A673 (cell line): ENCODE measurements around the gene EFHD2. TPM values are rescaled to one million over a fixed set of nuclear protein-coding genes. Genes with fewer than 3 reads are reported as not detected.

Source experiments
- BruUV-seq: library from RNA; stranded (reverse); fragments of 400-500 nt; replicated peaks from 2 replicates; lab custom pipeline; 2021; lab: Mats Ljungman, UMichigan
- CTCF ChIA-PET: fragments of 300-600 bp; sonication (Branson Sonifier 250); formaldehyde crosslinking; loops from one replicate; lab custom pipeline; 2022; ENCODE audit warnings: antibody characterized with exemption; lab: Charles Lee
- POLR2A ChIA-PET: fragments of 300-600 bp; sonication (Branson Sonifier 250); formaldehyde crosslinking; loops from one replicate; lab custom pipeline; 2022; ENCODE audit warnings: antibody characterized with exemption; ENCODE audit not compliant: low non-redundant PET; lab: Charles Lee
- DNase-seq: peaks from one replicate; pipeline ENCODE4 v3.0.0-alpha.2; 2015; ENCODE audit warnings: low spot score
- H3K27ac ChIP-seq: fragments of 200-600 bp; sonication (generic); 2 replicates; pipeline ENCODE4 v1.5.1; 2016; ENCODE audit warnings: mixed run types, low read depth, mild to moderate bottlenecking, mixed read lengths, antibody characterized with exemption, low read length; ENCODE audit not compliant: poor library complexity, severe bottlenecking
- H3K27me3 ChIP-seq: fragments of 200-600 bp; sonication (generic); replicated peaks from 2 replicates; pipeline ENCODE4 v1.6.1; 2017; ENCODE audit warnings: mixed run types, low read depth, mild to moderate bottlenecking, mixed read lengths, antibody characterized with exemption, low read length; ENCODE audit not compliant: insufficient read depth, poor library complexity
- H3K36me3 ChIP-seq: fragments of 200-600 bp; sonication (generic); 2 replicates; pipeline ENCODE4 v1.6.1; 2016; ENCODE audit warnings: mixed run types, mild to moderate bottlenecking, mixed read lengths, antibody characterized with exemption, low read length; ENCODE audit not compliant: insufficient read depth, poor library complexity, severe bottlenecking
- H3K4me1 ChIP-seq: fragments of 200-600 bp; sonication (generic); 2 replicates; pipeline ENCODE4 v1.6.1; 2017; ENCODE audit warnings: mixed run types, mild to moderate bottlenecking, mixed read lengths, antibody characterized with exemption, low read length; ENCODE audit not compliant: insufficient read depth, poor library complexity, severe bottlenecking
- H3K4me3 ChIP-seq: fragments of 200-600 bp; sonication (generic); 2 replicates; pipeline ENCODE4 v1.5.1; 2016; ENCODE audit warnings: low read depth, mixed run types, mild to moderate bottlenecking, mixed read lengths, low read length; ENCODE audit not compliant: poor library complexity, severe bottlenecking
- H3K9me3 ChIP-seq: fragments of 200-600 bp; sonication (generic); 2 replicates; pipeline ENCODE4 v1.6.1; 2016; ENCODE audit warnings: mixed run types, low read depth, mild to moderate bottlenecking, mixed read lengths, antibody characterized with exemption, low read length; ENCODE audit not compliant: poor library complexity, severe bottlenecking
- EZH2 ChIP-seq: fragments of 200-600 bp; sonication (generic); IDR thresholded peaks from 2 replicates; pipeline ENCODE4 v1.6.1; 2017; ENCODE audit warnings: borderline replicate concordance, low read depth, mild to moderate bottlenecking, mixed read lengths, antibody characterized with exemption, low read length; ENCODE audit not compliant: poor library complexity, severe bottlenecking
- intact Hi-C: fragments of 100-400 bp; cut with micrococcal nuclease; formaldehyde crosslinking; loops from one replicate; pipeline ENCODE4 v1.10.0; 2022; ENCODE audit not compliant: unreplicated experiment
- total RNA-seq: library from RNA; stranded (reverse); gene quantifications from 2 replicates; pipeline ENCODE4 v1.2.3, GENCODE V29; 2021
- TF ChIP-seq, protein P1 (sequence below): fragments of 300-800, 200-600 bp; sonication (generic); conservative IDR thresholded peaks from 2 replicates; pipeline ENCODE4 v1.5.1; 2017; ENCODE audit warnings: low read depth, mild to moderate bottlenecking, antibody characterized with exemption, low read length, moderate library complexity, mixed read lengths

Gene EFHD2
- total RNA-seq, 1 experiment from 2014 or later = 32.5 TPM

DNA sequence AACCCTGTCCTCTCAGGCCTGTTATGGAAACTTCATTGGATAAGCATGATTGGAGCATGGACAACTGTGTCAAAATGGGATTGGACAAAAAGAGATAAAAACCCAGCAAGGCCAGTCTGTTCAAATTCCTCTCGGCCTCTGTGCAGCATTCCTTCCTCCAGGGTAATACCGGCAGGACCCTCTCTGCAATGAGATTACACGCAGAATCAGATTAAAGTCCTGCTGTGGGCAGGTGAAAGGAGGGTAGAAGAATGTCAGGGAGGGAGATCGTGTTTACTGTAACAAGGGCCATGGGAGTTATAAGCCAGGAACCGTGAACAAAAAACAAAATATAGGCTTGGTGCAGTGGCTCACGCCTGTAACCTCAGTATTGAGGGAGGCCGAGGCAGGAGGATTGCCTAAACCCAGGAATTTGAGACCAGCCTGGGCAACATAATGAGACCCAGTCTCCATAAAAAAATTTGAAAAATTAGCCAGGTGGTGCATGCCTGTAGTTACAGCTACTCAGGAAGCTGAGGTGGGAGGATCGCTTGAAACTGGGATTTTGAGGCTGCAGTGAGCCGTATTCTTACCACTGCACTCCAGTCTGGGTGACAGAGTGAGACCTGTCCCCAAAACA, 5.6 kb upstream of the EFHD2 start:
- Histone ChIP-seq H3K4me3 (no peak overlapping the region), H3K9me3 (peaks cover 8% of the 10 kb centered on the region), H3K4me1 (peaks cover 6% of the 10 kb centered on the region), H3K27me3 (no peaks in the 10 kb centered on the region), H3K36me3 (no peaks in the 10 kb centered on the region), H3K27ac (no peak overlapping the region)
- no peak for TF ChIP-seq EZH2
- TF ChIP-seq, protein P1, sequence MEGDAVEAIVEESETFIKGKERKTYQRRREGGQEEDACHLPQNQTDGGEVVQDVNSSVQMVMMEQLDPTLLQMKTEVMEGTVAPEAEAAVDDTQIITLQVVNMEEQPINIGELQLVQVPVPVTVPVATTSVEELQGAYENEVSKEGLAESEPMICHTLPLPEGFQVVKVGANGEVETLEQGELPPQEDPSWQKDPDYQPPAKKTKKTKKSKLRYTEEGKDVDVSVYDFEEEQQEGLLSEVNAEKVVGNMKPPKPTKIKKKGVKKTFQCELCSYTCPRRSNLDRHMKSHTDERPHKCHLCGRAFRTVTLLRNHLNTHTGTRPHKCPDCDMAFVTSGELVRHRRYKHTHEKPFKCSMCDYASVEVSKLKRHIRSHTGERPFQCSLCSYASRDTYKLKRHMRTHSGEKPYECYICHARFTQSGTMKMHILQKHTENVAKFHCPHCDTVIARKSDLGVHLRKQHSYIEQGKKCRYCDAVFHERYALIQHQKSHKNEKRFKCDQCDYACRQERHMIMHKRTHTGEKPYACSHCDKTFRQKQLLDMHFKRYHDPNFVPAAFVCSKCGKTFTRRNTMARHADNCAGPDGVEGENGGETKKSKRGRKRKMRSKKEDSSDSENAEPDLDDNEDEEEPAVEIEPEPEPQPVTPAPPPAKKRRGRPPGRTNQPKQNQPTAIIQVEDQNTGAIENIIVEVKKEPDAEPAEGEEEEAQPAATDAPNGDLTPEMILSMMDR = no peak
- intact Hi-C loops = no loop called here
- no TSS peak for BruUV-seq
- ChIA-PET CTCF (no interaction called here), POLR2A (no interaction called here)
- DNase-seq = no peak

- no peak for DNase-seq
- H3K9me3 ChIP-seq = no peaks in the 10 kb centered on the region
- H3K4me3 ChIP-seq = no peak overlapping the region
- peaks cover 8% of the 10 kb centered on the region for H3K4me1 ChIP-seq
- ChIA-PET CTCF (no interaction called here), POLR2A (no interaction called here)
- no peaks in the 10 kb centered on the region for H3K27me3 ChIP-seq
- no TSS peak for BruUV-seq
- no peak overlapping the region for H3K27ac ChIP-seq
- TF ChIP-seq, protein P1 = no peak
- TF ChIP-seq EZH2 = no peak
- intact Hi-C loops = no loop called here
- no peaks in the 10 kb centered on the region for H3K36me3 ChIP-seq
These were observed 4.4 kb upstream of the EFHD2 start for GRCh38 chr1:15405106-15405850.

DNA sequence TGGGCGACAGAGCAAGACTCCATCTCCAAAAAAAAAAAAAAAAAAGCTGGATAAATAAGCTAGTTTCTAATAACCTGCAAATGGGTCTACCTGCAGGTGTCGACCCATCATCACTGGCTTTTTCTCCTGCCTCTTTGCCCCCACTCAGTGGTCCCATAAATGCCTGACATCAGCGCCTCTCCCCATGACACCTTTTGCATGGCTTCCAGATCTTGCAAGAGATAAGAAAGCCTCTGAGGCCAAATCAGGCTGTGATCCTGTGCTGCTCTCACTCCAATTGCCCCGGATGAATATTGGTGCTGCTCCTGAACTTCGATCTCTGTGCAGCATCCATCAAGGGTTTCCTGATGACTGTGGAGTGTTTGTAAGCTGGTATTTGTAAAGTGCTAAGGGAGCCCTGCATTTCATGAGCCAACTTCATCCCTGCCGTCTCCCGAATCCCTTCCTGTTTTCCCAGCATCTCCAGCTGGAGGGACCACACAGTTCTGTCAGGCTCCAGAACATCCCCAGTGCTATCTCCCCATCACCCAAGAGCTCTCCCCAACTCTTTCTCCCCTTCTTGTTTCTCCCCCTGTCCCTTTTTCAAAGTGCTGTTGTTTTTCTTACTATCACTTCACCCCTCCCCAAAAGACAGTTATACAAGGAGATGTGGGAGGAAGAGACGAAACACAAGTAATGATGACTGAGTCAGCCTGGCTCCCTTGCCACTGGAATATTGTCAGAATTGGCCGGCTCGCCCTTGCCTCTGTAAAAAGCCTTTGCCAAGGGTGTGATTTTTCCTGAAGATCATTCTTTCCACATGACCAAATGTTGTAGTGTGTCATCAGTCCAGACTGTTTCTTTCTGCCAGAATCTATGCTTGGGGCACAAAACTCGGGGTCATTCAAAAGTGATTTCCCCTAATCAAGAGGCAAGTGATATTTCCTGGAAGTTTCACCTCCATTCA, 2.8 kb upstream of the EFHD2 start:
- POLR2A ChIA-PET = no interaction called here
- Histone ChIP-seq H3K4me3 (no peak overlapping the region), H3K36me3 (no peaks in the 10 kb centered on the region), H3K9me3 (no peaks in the 10 kb centered on the region), H3K27ac (no peak overlapping the region), H3K4me1 (peaks cover 13% of the 10 kb centered on the region), H3K27me3 (no peaks in the 10 kb centered on the region)
- no TSS peak for BruUV-seq
- intact Hi-C loops = no loop called here
- DNase-seq = no peak
- CTCF ChIA-PET = no interaction called here
- TF ChIP-seq, protein P1 = no peak
- TF ChIP-seq EZH2 = no peak
